GM12892 (cell line): ENCODE data around the gene CDHR1.

Experiments used
- POLR2A ChIP-seq: IDR thresholded peaks from 2 replicates; pipeline ENCODE4 v1.6.1; 2011; ENCODE audit warnings: low read depth, low read length, control low read depth
- POLR2AphosphoS5 ChIP-seq: IDR thresholded peaks from 2 replicates; pipeline ENCODE4 v1.6.1; 2011; ENCODE audit warnings: low read depth, low read length, control low read depth
- TAF1 ChIP-seq: IDR thresholded peaks from 2 replicates; pipeline ENCODE4 v1.6.1; 2011; ENCODE audit warnings: low read depth, mild to moderate bottlenecking, control low read depth, low read length, borderline replicate concordance

- no peak for TF ChIP-seq POLR2AphosphoS5
- TF ChIP-seq POLR2A: no peak
- TF ChIP-seq TAF1: no peak
These were observed 27.6 kb downstream of the CDHR1 start for GRCh38 chr10:84221916-84222315.
